Measurements from ENCODE around the gene CCDC28A.

CCDC28A gene

GRCh38 chr6:138803861-138804260 lies 30.3 kb downstream of the CCDC28A start:
- no peak overlapping the region for H3K4me3 ChIP-seq (ENCODE audit: low read depth, low read length)
- no peak for DNase-seq (ENCODE audit: low read depth)
- no peak for TF ChIP-seq CTCF (IDR thresholded peaks at IDR 0.05; ENCODE audit: insufficient read depth, low read depth, low read length, missing control alignments)

GRCh38 chr6:138805016-138805765 lies 31.6 kb downstream of the CCDC28A start:
- no peak for TF ChIP-seq CTCF (IDR thresholded peaks at IDR 0.05; ENCODE audit: insufficient read depth, low read depth, low read length, missing control alignments)
- no peak for DNase-seq (ENCODE audit: low read depth)
- H3K4me3 ChIP-seq (ENCODE audit: low read depth, low read length): no peak overlapping the region

GRCh38 chr6:138806889-138807288 lies 33.3 kb downstream of the CCDC28A start:
- no peak for DNase-seq (ENCODE audit: low read depth)

GRCh38 chr6:138809677-138810076 lies 36.1 kb downstream of the CCDC28A start:
- DNase-seq (ENCODE audit: low read depth): no peak
- no peak for TF ChIP-seq CTCF (IDR thresholded peaks at IDR 0.05; ENCODE audit: insufficient read depth, low read depth, low read length, missing control alignments)
- H3K4me3 ChIP-seq (ENCODE audit: low read depth, low read length): no peak overlapping the region

More at GRCh38 chr6:138806889-138807288, 33.3 kb downstream of the CCDC28A start:
- no peak for TF ChIP-seq CTCF (IDR thresholded peaks at IDR 0.05; ENCODE audit: insufficient read depth, low read depth, low read length, missing control alignments)
- H3K4me3 ChIP-seq (ENCODE audit: low read depth, low read length): no peak overlapping the region

GRCh38 chr6:138811866-138812265 lies 38.3 kb downstream of the CCDC28A start:
- no peak for TF ChIP-seq CTCF (IDR thresholded peaks at IDR 0.05; ENCODE audit: insufficient read depth, low read depth, low read length, missing control alignments)
- H3K4me3 ChIP-seq (ENCODE audit: low read depth, low read length): no peak overlapping the region

GRCh38 chr6:138814179-138814834 lies 40.7 kb downstream of the CCDC28A start:
- no peak for DNase-seq (ENCODE audit: low read depth)
- no peak for TF ChIP-seq CTCF (IDR thresholded peaks at IDR 0.05; ENCODE audit: insufficient read depth, low read depth, low read length, missing control alignments)
- H3K4me3 ChIP-seq (ENCODE audit: low read depth, low read length): no peak overlapping the region

More at GRCh38 chr6:138811866-138812265, 38.3 kb downstream of the CCDC28A start:
- DNase-seq (ENCODE audit: low read depth): no peak

All from GM12865 (cell line).